Measurements from ENCODE around the gene NUDCD3. TPM values are rescaled to one million over a fixed set of nuclear protein-coding genes. Genes with fewer than 3 reads are reported as not detected.

NUDCD3 gene
- total RNA-seq, 4 donors from 2014 or later, result 44.7 to 57.3 (median 49.7) TPM

DNA sequence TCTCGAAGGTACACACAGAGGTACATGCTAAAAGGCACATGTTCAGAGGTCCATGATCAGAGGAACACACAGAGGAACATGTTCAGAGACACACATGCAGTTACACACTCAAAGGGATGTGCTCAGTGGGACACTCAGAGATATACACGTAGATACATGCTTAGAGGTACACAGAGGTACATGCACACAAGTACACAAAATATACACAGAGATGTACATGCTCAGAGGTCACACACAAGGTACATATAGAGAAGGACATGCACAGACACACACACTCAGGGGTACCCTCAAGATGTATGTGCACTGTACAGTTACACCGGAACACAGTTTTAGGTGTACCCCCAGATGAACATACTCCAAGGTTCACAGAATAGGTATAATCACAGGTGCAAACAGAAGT is 31.9 kb upstream of the NUDCD3 start:
- H3K27me3 ChIP-seq, result no peaks in the 10 kb centered on the region
- no peaks in the 10 kb centered on the region for H3K4me1 ChIP-seq
- H3K36me3 ChIP-seq, result no peaks in the 10 kb centered on the region
- peaks cover 0 to 38% (median 11%) of the 10 kb centered on the region in 4 donors for H3K9me3 ChIP-seq
- no peak for DNase-seq (ENCODE audit: low spot score in 2 of 2)
- no peak overlapping the region for H3K4me3 ChIP-seq
- no peak overlapping the region for H3K27ac ChIP-seq
- TF ChIP-seq POLR2A (IDR thresholded peaks at IDR 0.05) (no peak), EP300 (IDR thresholded peaks at IDR 0.05) (no peak)
- TF ChIP-seq, protein P1, sequence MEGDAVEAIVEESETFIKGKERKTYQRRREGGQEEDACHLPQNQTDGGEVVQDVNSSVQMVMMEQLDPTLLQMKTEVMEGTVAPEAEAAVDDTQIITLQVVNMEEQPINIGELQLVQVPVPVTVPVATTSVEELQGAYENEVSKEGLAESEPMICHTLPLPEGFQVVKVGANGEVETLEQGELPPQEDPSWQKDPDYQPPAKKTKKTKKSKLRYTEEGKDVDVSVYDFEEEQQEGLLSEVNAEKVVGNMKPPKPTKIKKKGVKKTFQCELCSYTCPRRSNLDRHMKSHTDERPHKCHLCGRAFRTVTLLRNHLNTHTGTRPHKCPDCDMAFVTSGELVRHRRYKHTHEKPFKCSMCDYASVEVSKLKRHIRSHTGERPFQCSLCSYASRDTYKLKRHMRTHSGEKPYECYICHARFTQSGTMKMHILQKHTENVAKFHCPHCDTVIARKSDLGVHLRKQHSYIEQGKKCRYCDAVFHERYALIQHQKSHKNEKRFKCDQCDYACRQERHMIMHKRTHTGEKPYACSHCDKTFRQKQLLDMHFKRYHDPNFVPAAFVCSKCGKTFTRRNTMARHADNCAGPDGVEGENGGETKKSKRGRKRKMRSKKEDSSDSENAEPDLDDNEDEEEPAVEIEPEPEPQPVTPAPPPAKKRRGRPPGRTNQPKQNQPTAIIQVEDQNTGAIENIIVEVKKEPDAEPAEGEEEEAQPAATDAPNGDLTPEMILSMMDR (IDR thresholded peaks at IDR 0.05), result no peak
- WGBS, 2 donors, result 85 to 86% methylated on average over 3 of the region's 3 CpGs

DNA sequence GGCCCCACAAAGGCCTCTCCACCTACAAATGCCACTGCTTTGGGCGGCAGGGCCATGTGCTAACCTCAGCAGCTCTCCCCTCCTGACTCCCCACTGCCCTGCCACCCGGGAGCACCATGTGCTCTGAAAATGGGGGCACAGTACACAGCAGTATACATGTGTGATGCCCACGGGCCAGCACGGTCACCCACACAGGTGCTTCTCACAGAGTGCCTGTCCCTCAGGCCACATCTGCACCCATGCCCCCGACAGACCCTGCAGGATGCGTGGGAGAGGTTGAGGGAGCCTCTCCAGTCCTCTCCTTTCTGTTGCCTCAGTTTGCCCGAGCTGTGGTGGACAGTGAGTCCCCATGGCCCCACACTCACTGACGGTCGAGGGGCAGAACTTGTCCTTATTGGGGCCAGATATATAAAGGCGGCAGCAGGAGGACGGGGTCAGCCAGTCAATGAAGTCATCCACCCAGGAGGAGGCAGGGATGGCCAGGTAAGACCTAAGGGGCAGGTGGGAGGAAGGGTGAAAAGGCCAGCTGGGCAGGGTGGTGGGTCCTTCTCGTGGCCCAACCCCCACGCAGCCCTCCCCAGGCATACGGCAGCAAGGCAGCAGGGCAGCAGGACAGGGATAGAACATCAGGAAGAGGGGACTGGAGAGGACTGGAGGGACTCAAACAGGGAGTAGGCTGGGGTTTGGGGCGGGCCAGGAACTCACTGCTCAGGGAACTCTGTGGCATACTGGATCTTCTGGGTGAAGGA is 31.1 kb upstream of the NUDCD3 start:
- WGBS, 2 donors, result 78 to 89% methylated on average over 12 to 15 of the region's 15 CpGs
- Histone ChIP-seq H3K4me1 (no peaks in the 10 kb centered on the region), H3K4me3 (no peak overlapping the region), H3K27me3 (no peaks in the 10 kb centered on the region), H3K36me3 (no peaks in the 10 kb centered on the region), H3K27ac (no peak overlapping the region), H3K9me3 (peaks cover 0 to 30% (median 9%) of the 10 kb centered on the region in 4 donors)
- no peak for TF ChIP-seq EP300 (IDR thresholded peaks at IDR 0.05)
- TF ChIP-seq POLR2A (IDR thresholded peaks at IDR 0.05), result no peak
- TF ChIP-seq, protein P1 (IDR thresholded peaks at IDR 0.05), result no peak
- no peak for DNase-seq (ENCODE audit: low spot score in 2 of 2)

DNA sequence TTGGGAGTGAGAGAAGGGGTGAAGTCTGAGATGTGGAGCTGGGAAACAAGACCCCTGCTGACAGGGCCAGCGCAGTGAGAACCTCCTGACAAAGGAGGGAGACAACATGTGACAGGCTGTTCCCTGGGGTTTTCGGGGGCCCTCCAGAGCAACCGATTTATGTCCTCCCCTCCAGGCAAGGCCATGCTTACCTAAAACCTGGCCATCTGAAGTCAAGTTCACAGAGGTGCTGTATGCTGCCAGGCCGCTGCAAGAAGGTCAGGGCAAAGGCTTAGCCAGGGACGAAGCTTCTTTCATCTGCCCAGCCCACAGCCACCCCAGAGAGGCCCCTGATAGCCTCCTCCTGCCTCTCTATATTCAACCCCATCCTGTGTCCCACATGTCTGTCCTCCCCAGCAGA is 30.1 kb upstream of the NUDCD3 start:
- no peak for DNase-seq (ENCODE audit: low spot score in 2 of 2)
- WGBS, 2 donors, result 82 to 87% methylated on average over 5 of the region's 5 CpGs
- Histone ChIP-seq H3K36me3 (no peaks in the 10 kb centered on the region), H3K4me1 (no peaks in the 10 kb centered on the region), H3K27me3 (no peaks in the 10 kb centered on the region), H3K9me3 (peaks cover 0 to 21% (median 5%) of the 10 kb centered on the region in 4 donors), H3K4me3 (no peak overlapping the region), H3K27ac (no peak overlapping the region)
- TF ChIP-seq EP300 (IDR thresholded peaks at IDR 0.05) (no peak), POLR2A (IDR thresholded peaks at IDR 0.05) (no peak)
- TF ChIP-seq, protein P1 (IDR thresholded peaks at IDR 0.05), result no peak

DNA sequence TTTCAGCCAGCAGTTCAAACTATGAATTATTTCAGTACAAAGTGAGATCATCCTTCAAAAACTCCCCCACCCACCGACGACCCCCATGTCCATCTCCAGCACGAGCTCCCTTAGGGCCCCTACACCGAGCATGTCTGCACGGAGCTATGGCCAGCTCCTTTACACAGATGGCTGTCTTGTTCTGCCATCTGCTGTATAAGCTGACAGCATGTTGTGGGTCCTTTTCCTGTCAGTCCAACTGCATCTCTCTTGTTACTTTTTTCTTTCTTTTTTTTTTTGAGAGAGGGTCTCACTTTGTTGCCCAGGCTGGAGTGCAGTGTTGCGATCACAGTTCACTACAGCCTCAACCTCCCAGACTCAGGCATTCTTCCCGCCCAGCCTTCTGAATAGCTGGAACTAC is 29.1 kb upstream of the NUDCD3 start:
- H3K27ac ChIP-seq, result no peak overlapping the region
- DNase-seq (ENCODE audit: low spot score in 2 of 2), result no peak
- WGBS, 2 donors, result 56 to 64% methylated on average over 7 of the region's 7 CpGs
- TF ChIP-seq POLR2A (IDR thresholded peaks at IDR 0.05) (no peak), EP300 (IDR thresholded peaks at IDR 0.05) (no peak)
- TF ChIP-seq, protein P1 (IDR thresholded peaks at IDR 0.05), result no peak
- no peaks in the 10 kb centered on the region for H3K36me3 ChIP-seq
- H3K27me3 ChIP-seq, result no peaks in the 10 kb centered on the region
- peaks cover 0 to 10% (median 2%) of the 10 kb centered on the region in 4 donors for H3K9me3 ChIP-seq
- no peak overlapping the region for H3K4me3 ChIP-seq
- H3K4me1 ChIP-seq, result no peaks in the 10 kb centered on the region

DNA sequence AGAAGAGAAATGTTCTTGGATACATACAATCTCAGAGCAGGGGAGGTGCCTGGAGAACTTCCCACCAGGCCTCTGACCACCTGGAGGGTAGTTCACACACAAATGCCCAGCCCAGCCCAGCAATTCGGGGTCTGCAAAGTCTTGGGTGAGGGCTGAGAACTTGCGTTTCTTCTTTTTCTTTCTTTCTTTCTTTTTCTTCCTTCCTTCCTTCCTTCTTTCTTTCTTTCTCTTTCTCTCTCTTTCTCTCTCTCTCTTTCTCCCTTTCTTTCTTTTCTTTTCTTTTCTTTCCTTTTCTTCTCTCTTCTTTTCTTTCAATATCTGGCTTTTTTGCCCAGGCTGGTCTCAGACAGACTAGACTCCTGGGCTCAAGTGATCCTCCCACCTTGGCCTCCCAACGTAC is 28.3 kb upstream of the NUDCD3 start:
- no peak overlapping the region for H3K27ac ChIP-seq
- TF ChIP-seq POLR2A (IDR thresholded peaks at IDR 0.05) (no peak), EP300 (IDR thresholded peaks at IDR 0.05) (no peak)
- TF ChIP-seq, protein P1 (IDR thresholded peaks at IDR 0.05), result no peak
- H3K4me3 ChIP-seq, result no peak overlapping the region
- no peaks in the 10 kb centered on the region for H3K27me3 ChIP-seq
- H3K36me3 ChIP-seq, result no peaks in the 10 kb centered on the region
- DNase-seq (ENCODE audit: low spot score in 2 of 2), result no peak
- H3K4me1 ChIP-seq, result no peaks in the 10 kb centered on the region
- peaks cover 0 to 2% (median 0%) of the 10 kb centered on the region in 4 donors for H3K9me3 ChIP-seq
- 74 to 84% methylated on average over 3 of the region's 3 CpGs for WGBS, 2 donors
